Endothelial cell of umbilical vein (primary cell): Measurements from ENCODE around the gene C2. TPM values are rescaled to one million over a fixed set of nuclear protein-coding genes. Genes with fewer than 3 reads are reported as not detected.

Experiments
- BruUV-seq: library from RNA; stranded (reverse); fragments of 400-500 nt; replicated peaks from 2 replicates; lab custom pipeline; 2021; lab: Mats Ljungman, UMichigan
- CTCF ChIA-PET: fragments of 300-600, 350-600 bp; sonication (Branson Sonifier 250); formaldehyde crosslinking; loops from one replicate; lab custom pipeline; 2021; ENCODE audit warnings: antibody characterized with exemption, inconsistent platforms; lab: Charles Lee
- POLR2A ChIA-PET: fragments of 300-600, 350-600 bp; sonication (Branson Sonifier 250); formaldehyde crosslinking; loops from one replicate; lab custom pipeline; 2021; ENCODE audit warnings: antibody characterized with exemption, inconsistent platforms; lab: Charles Lee
- DNase-seq: peaks from one replicate; pipeline ENCODE4 v3.0.0-alpha.2; 2011; ENCODE audit warnings: low read depth, low spot score
- FAIRE-seq: peaks from 2 replicates; lab custom pipeline; 2011; peaks lifted over from hg19 to GRCh38; lab: Jason Lieb, UNC
- H2AFZ ChIP-seq: 2 replicates; pipeline ENCODE4 v1.6.0; 2012; ENCODE audit warnings: low read depth, low read length, control low read depth, inconsistent platforms
- H3K27ac ChIP-seq: 2 replicates; pipeline ENCODE4 v1.5.1; 2011; ENCODE audit warnings: low read depth, mild to moderate bottlenecking, control low read depth, low read length, moderate library complexity; ENCODE audit not compliant: insufficient read depth
- H3K27me3 ChIP-seq, 2 experiments: 2 replicates each; pipeline versions ENCODE4 v1.6.0 to v1.6.1; 2011; ENCODE audit warnings: low read length in 2 of 2, mixed read lengths in 1 of 2; ENCODE audit not compliant: control insufficient read depth in 2 of 2, insufficient read depth in 2 of 2
- H3K36me3 ChIP-seq, 2 experiments: 2 replicates in 1 of 2; 3 replicates in 1 of 2; pipeline ENCODE4 v1.5.1; 2011; ENCODE audit warnings: low read length in 2 of 2, mild to moderate bottlenecking in 1 of 2, moderate library complexity in 1 of 2; ENCODE audit not compliant: control insufficient read depth in 2 of 2, insufficient read depth in 2 of 2; ENCODE audit errors: extremely low read depth in 1 of 2
- H3K4me1 ChIP-seq: 3 replicates; pipeline ENCODE4 v1.5.1; 2011; ENCODE audit warnings: mild to moderate bottlenecking, low read length; ENCODE audit not compliant: control insufficient read depth, insufficient read depth; ENCODE audit errors: extremely low read depth
- H3K4me2 ChIP-seq: 2 replicates; pipeline ENCODE4 v1.6.1; 2011; ENCODE audit warnings: low read length, control low read depth, mixed read lengths; ENCODE audit not compliant: insufficient read depth
- H3K4me3 ChIP-seq, 3 experiments: fragments of 200-600 bp in 1 of 3; sonication (generic), shearing (Covaris generic) in 1 of 3; replicated peaks in 1 of 3; 2 replicates each; pipeline ENCODE4 v1.5.1; 2011 to 2016; ENCODE audit warnings: control low read depth in 3 of 3, low read length in 3 of 3, mild to moderate bottlenecking in 2 of 3, inconsistent platforms in 1 of 3, low read depth in 1 of 3, moderate library complexity in 1 of 3; ENCODE audit not compliant: insufficient read depth in 1 of 3
- H3K79me2 ChIP-seq: 2 replicates; pipeline ENCODE4 v1.6.0; 2012; ENCODE audit warnings: low read length, inconsistent platforms; ENCODE audit not compliant: control insufficient read depth, insufficient read depth
- H3K9ac ChIP-seq: replicated peaks from 2 replicates; pipeline ENCODE3; 2011; ENCODE audit warnings: low read length, control low read depth; ENCODE audit not compliant: insufficient read depth; ENCODE audit errors: extremely low read depth
- H3K9me1 ChIP-seq: replicated peaks from 3 replicates; pipeline ENCODE4 v1.6.0; 2011; ENCODE audit warnings: mild to moderate bottlenecking, low read length; ENCODE audit not compliant: control insufficient read depth, insufficient read depth; ENCODE audit errors: extremely low read depth
- H3K9me3 ChIP-seq: replicated peaks from 2 replicates; pipeline ENCODE4 v1.5.1; 2012; ENCODE audit warnings: low read length, inconsistent platforms; ENCODE audit not compliant: control insufficient read depth, insufficient read depth
- H4K20me1 ChIP-seq: replicated peaks from 2 replicates; pipeline ENCODE3; 2011; ENCODE audit warnings: mild to moderate bottlenecking, low read length; ENCODE audit not compliant: control insufficient read depth, insufficient read depth; ENCODE audit errors: extremely low read depth
- CTCF ChIP-seq, 2 donors: IDR thresholded peaks; 1 replicate in 1 of 2; 2 replicates in 1 of 2; pipeline ENCODE4 v1.5.1; 2011; ENCODE audit warnings: low read length in 2 of 2, mild to moderate bottlenecking in 2 of 2, moderate library complexity in 2 of 2, control low read depth in 1 of 2, inconsistent platforms in 1 of 2, low read depth in 1 of 2; ENCODE audit not compliant: insufficient read depth in 1 of 2; ENCODE audit errors: extremely low read depth in 1 of 2
- EZH2 ChIP-seq: IDR thresholded peaks from 2 replicates; pipeline ENCODE4 v1.6.1; 2012; ENCODE audit warnings: borderline replicate concordance, low read depth, mild to moderate bottlenecking, moderate library complexity, low read length, inconsistent platforms; ENCODE audit not compliant: severe bottlenecking
- FOS ChIP-seq: IDR thresholded peaks from 2 replicates; pipeline ENCODE4 v1.6.1; 2011; ENCODE audit warnings: mild to moderate bottlenecking, low read length, moderate library complexity, borderline replicate concordance; ENCODE audit not compliant: insufficient read depth
- GATA2 ChIP-seq: IDR thresholded peaks from 2 replicates; pipeline ENCODE4 v1.7.0; 2011; ENCODE audit warnings: low read depth, mild to moderate bottlenecking, moderate library complexity, mixed read lengths, low read length; ENCODE audit not compliant: insufficient read length, insufficient read depth
- JUN ChIP-seq: IDR thresholded peaks from 2 replicates; pipeline ENCODE4 v1.6.1; 2011; ENCODE audit warnings: borderline replicate concordance, low read depth; ENCODE audit not compliant: insufficient read length, insufficient read depth
- MAX ChIP-seq: IDR thresholded peaks from 2 replicates; pipeline ENCODE4 v1.6.1; 2011; ENCODE audit not compliant: insufficient read depth, insufficient read length
- MYC ChIP-seq: IDR thresholded peaks from one replicate; pipeline ENCODE4 v1.6.1; 2011; ENCODE audit warnings: mild to moderate bottlenecking, low read depth, low read length
- POLR2A ChIP-seq: IDR thresholded peaks from 2 replicates; pipeline ENCODE4 v1.6.1; 2012; ENCODE audit warnings: low read depth, mild to moderate bottlenecking, control low read depth, low read length
- POLR2AphosphoS5 ChIP-seq: IDR thresholded peaks from 2 replicates; pipeline ENCODE4 v1.6.1; 2012; ENCODE audit warnings: low read depth, mild to moderate bottlenecking, control low read depth, low read length, moderate library complexity; ENCODE audit not compliant: insufficient read depth
- dilution Hi-C: fragments of 300-500 bp; cut with MboI; formaldehyde crosslinking; loops from one replicate; pipeline ENCODE4 v1.15.0; 2019; ENCODE audit warnings: low sequenced_read_pairs; ENCODE audit not compliant: extremely low pct_ligation_motif_present
- intact Hi-C: fragments of 100-400 bp; cut with micrococcal nuclease; formaldehyde crosslinking; loops from one replicate; pipeline ENCODE4 v1.10.0; 2022
- polyA plus RNA-seq, 4 experiments: library from polyadenylated mRNA; depleted of rRNA in 3 of 4; stranded (reverse) in 3 of 4; unstranded in 1 of 4; fragments of >200 nt; gene quantifications; 2 replicates each; pipeline versions ENCODE4 v1.2.1 to v1.2.3, GENCODE V29; 2011 to 2012; ENCODE audit warnings: missing spikeins in 1 of 4
- total RNA-seq: library from RNA; stranded (reverse); gene quantifications from 2 replicates; pipeline ENCODE4 v1.2.3, GENCODE V29; 2021

The C2 gene
- total and polyA plus RNA-seq, 2 donors (not counting 3 experiments of a cell fraction or from before 2014, with no cell fraction given), result 0.60 TPM; not detected in 1

GRCh38 chr6:31900917-31901414 is 26.6 kb upstream of the C2 start:
- Histone ChIP-seq H3K27ac (no peak overlapping the region), H2AFZ (peak overlapping the region; percentile 24), H3K36me3 (no peaks in the 10 kb centered on the region), H3K9ac (no peak overlapping the region), H3K79me2 (no peaks in the 10 kb centered on the region), H3K9me1 (no peaks in the 10 kb centered on the region), H3K9me3 (no peaks in the 10 kb centered on the region), H4K20me1 (no peaks in the 10 kb centered on the region), H3K27me3 (peaks cover 4 to 8% of the 10 kb centered on the region in 2 experiments), H3K4me3 (peak overlapping the region in 1 of 3 experiments; percentile 77), H3K4me1 (peaks cover 12% of the 10 kb centered on the region), H3K4me2 (peak overlapping the region; percentile 13)
- DNase-seq (no peak), FAIRE-seq (no peak)
- dilution Hi-C loops (no loop called here), intact Hi-C loops (no loop called here)
- TF ChIP-seq MYC (no peak), POLR2AphosphoS5 (no peak), FOS (no peak), JUN (no peak), EZH2 (no peak), GATA2 (no peak), CTCF (IDR thresholded peaks at IDR 0.05; ENCODE audit: extremely low read depth in 1 of 2, insufficient read depth in 1 of 2, low read depth in 1 of 2, low read length in 2 of 2) (no peak), POLR2A (no peak), MAX (no peak)
- no TSS peak for BruUV-seq
- ChIA-PET CTCF (interaction anchor here (2.8 kb wide), 1 partner anchor 51 kb away, joined by 27 read pairs; no protein-coding TSS in a partner anchor), POLR2A (no interaction called here)
